ENCODE measurements around the gene PNPLA3.

Gene PNPLA3

DNA sequence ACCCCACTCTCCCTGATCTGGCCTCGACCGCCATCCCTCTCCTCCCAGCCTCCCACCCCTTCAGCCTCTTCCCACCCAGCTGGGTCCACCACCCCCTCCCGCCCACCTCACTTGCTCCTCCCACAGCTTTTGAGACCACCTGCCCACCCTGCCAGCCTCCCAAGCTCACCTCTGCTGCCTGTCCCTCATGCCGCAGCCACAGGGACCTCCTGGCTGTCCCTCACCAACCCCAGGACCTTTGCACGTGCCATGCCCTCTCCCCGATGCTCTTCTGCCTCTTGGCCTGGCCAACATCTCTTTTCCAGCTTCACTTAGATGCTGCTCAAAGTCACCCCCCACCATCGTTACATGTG lies 38.3 kb upstream of the PNPLA3 start:
- Histone ChIP-seq H2AFZ (ENCODE audit: low read length) (no peak overlapping the region), H3K9ac (ENCODE audit: low read depth, low read length, poor library complexity, severe bottlenecking) (no peak overlapping the region), H3K36me3 (ENCODE audit: insufficient read depth, low read length) (no peaks in the 10 kb centered on the region), H3K79me2 (ENCODE audit: insufficient read depth, low read length) (no peaks in the 10 kb centered on the region), H4K20me1 (ENCODE audit: insufficient read depth, low read length, poor library complexity, severe bottlenecking) (no peaks in the 10 kb centered on the region), H3K9me2 (replicated peaks; ENCODE audit: low read depth, low read length) (no peaks in the 10 kb centered on the region), H3K4me1 (ENCODE audit: insufficient read depth, low read length, poor library complexity, severe bottlenecking) (no peaks in the 10 kb centered on the region), H3K9me3 (ENCODE audit: insufficient read depth, low read depth, low read length) (no peaks in the 10 kb centered on the region), H3K4me2 (ENCODE audit: low read depth, low read length, poor library complexity, severe bottlenecking) (no peak overlapping the region), H3K4me3 (ENCODE audit: low read length, poor library complexity, severe bottlenecking) (no peak overlapping the region), H3F3A (ENCODE audit: low read depth) (no peaks in the 10 kb centered on the region), H3K27me3 (ENCODE audit: insufficient read depth, low read length, poor library complexity, severe bottlenecking) (no peaks in the 10 kb centered on the region)
- TF ChIP-seq, protein P1, sequence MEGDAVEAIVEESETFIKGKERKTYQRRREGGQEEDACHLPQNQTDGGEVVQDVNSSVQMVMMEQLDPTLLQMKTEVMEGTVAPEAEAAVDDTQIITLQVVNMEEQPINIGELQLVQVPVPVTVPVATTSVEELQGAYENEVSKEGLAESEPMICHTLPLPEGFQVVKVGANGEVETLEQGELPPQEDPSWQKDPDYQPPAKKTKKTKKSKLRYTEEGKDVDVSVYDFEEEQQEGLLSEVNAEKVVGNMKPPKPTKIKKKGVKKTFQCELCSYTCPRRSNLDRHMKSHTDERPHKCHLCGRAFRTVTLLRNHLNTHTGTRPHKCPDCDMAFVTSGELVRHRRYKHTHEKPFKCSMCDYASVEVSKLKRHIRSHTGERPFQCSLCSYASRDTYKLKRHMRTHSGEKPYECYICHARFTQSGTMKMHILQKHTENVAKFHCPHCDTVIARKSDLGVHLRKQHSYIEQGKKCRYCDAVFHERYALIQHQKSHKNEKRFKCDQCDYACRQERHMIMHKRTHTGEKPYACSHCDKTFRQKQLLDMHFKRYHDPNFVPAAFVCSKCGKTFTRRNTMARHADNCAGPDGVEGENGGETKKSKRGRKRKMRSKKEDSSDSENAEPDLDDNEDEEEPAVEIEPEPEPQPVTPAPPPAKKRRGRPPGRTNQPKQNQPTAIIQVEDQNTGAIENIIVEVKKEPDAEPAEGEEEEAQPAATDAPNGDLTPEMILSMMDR (conservative IDR thresholded peaks at IDR 0.05; ENCODE audit: low read length), result no peak
- no peak for TF ChIP-seq EZH2phosphoT487 (IDR thresholded peaks at IDR 0.05; ENCODE audit: borderline replicate concordance)

- Histone ChIP-seq H3K4me1 (ENCODE audit: insufficient read depth, low read length, poor library complexity, severe bottlenecking) (no peaks in the 10 kb centered on the region), H4K20me1 (ENCODE audit: insufficient read depth, low read length, poor library complexity, severe bottlenecking) (no peaks in the 10 kb centered on the region), H3K79me2 (ENCODE audit: insufficient read depth, low read length) (no peaks in the 10 kb centered on the region), H3K9ac (ENCODE audit: low read depth, low read length, poor library complexity, severe bottlenecking) (no peak overlapping the region), H3K4me2 (ENCODE audit: low read depth, low read length, poor library complexity, severe bottlenecking) (no peak overlapping the region), H3K9me2 (replicated peaks; ENCODE audit: low read depth, low read length) (no peaks in the 10 kb centered on the region), H3K9me3 (ENCODE audit: insufficient read depth, low read depth, low read length) (no peaks in the 10 kb centered on the region), H3F3A (ENCODE audit: low read depth) (no peaks in the 10 kb centered on the region), H3K36me3 (ENCODE audit: insufficient read depth, low read length) (no peaks in the 10 kb centered on the region), H3K4me3 (ENCODE audit: low read length, poor library complexity, severe bottlenecking) (no peak overlapping the region), H3K27me3 (ENCODE audit: insufficient read depth, low read length, poor library complexity, severe bottlenecking) (no peaks in the 10 kb centered on the region), H2AFZ (ENCODE audit: low read length) (no peak overlapping the region)
- TF ChIP-seq, protein P1 (conservative IDR thresholded peaks at IDR 0.05; ENCODE audit: low read length), result no peak
- TF ChIP-seq EZH2phosphoT487 (IDR thresholded peaks at IDR 0.05; ENCODE audit: borderline replicate concordance), result no peak
Measured at GRCh38 chr22:43885786-43886185, 37.8 kb upstream of the PNPLA3 start.

GRCh38 chr22:43886231-43886630 lies 37.4 kb upstream of the PNPLA3 start:
- Histone ChIP-seq H4K20me1 (ENCODE audit: insufficient read depth, low read length, poor library complexity, severe bottlenecking) (no peaks in the 10 kb centered on the region), H3K9ac (ENCODE audit: low read depth, low read length, poor library complexity, severe bottlenecking) (no peak overlapping the region), H2AFZ (ENCODE audit: low read length) (no peak overlapping the region), H3K9me3 (ENCODE audit: insufficient read depth, low read depth, low read length) (no peaks in the 10 kb centered on the region), H3K4me2 (ENCODE audit: low read depth, low read length, poor library complexity, severe bottlenecking) (no peak overlapping the region), H3K4me3 (ENCODE audit: low read length, poor library complexity, severe bottlenecking) (no peak overlapping the region), H3K79me2 (ENCODE audit: insufficient read depth, low read length) (no peaks in the 10 kb centered on the region), H3F3A (ENCODE audit: low read depth) (no peaks in the 10 kb centered on the region), H3K27me3 (ENCODE audit: insufficient read depth, low read length, poor library complexity, severe bottlenecking) (no peaks in the 10 kb centered on the region), H3K9me2 (replicated peaks; ENCODE audit: low read depth, low read length) (no peaks in the 10 kb centered on the region), H3K4me1 (ENCODE audit: insufficient read depth, low read length, poor library complexity, severe bottlenecking) (no peaks in the 10 kb centered on the region), H3K36me3 (ENCODE audit: insufficient read depth, low read length) (no peaks in the 10 kb centered on the region)
- no peak for TF ChIP-seq EZH2phosphoT487 (IDR thresholded peaks at IDR 0.05; ENCODE audit: borderline replicate concordance)
- TF ChIP-seq, protein P1 (conservative IDR thresholded peaks at IDR 0.05; ENCODE audit: low read length), result no peak

Data from Loucy (cell line).